Motor neuron (in vitro differentiated cells): ENCODE measurements around the gene BTG4. TPM values are rescaled to one million over a fixed set of nuclear protein-coding genes. Genes with fewer than 3 reads are reported as not detected.

ENCODE experiments used
- ATAC-seq, 8 experiments: fragments of 200-7000 bp; cut with Tn5 transposase; replicated peaks in 6 of 8; 2 replicates each; pipeline ENCODE4 v1.8.0; 2021; ENCODE audit warnings: mild to moderate bottlenecking in 8 of 8, moderate library complexity in 8 of 8
- H3K27ac ChIP-seq, 2 donors: fragments of 250-450 bp; sonication (Bioruptor Pico); 2 replicates each; pipeline ENCODE4 v1.9.0; 2021; ENCODE audit warnings: antibody characterized with exemption in 2 of 2, mild to moderate bottlenecking in 2 of 2, moderate library complexity in 1 of 2
- H3K4me1 ChIP-seq, 2 donors: fragments of 250-450 bp; sonication (Bioruptor Pico); replicated peaks in 1 of 2; 2 replicates each; pipeline ENCODE4 v1.6.1; 2021; ENCODE audit warnings: antibody characterized with exemption in 2 of 2, mild to moderate bottlenecking in 2 of 2, moderate library complexity in 1 of 2
- H3K4me3 ChIP-seq, 5 donors: fragments of 250-450 bp; sonication (Bioruptor Pico); 2 replicates each; pipeline ENCODE4 v1.9.0; 2021; ENCODE audit warnings: antibody characterized with exemption in 5 of 5, mild to moderate bottlenecking in 5 of 5, moderate library complexity in 4 of 5
- WGBS, 10 experiments: fragments of 450-650 bp; shearing (Covaris generic); methylation state at CpG; one replicate each; pipeline ENCODE4 v1.0.0; 2022; 5-methylcytosine and 5-hydroxymethylcytosine counted together
- in situ Hi-C, 9 experiments: fragments of 400-800 bp; cut with MboI; loops; one replicate each; pipeline ENCODE4 v1.15.0; 2021; ENCODE audit warnings: low sequenced_read_pairs in 9 of 9, low pct_unique_long_range_greater_than_20kb in 2 of 9; ENCODE audit not compliant: unreplicated experiment in 9 of 9
- total RNA-seq, 8 experiments: library from RNA; unstranded; fragments of 300-600 nt; gene quantifications; 2 replicates each; pipeline versions ENCODE4 v1.2.3 to v1.2.4, GENCODE V29; 2022

BTG4 gene
- total RNA-seq, 8 experiments from 2014 or later, result 0.29 TPM; not detected in 7

DNA sequence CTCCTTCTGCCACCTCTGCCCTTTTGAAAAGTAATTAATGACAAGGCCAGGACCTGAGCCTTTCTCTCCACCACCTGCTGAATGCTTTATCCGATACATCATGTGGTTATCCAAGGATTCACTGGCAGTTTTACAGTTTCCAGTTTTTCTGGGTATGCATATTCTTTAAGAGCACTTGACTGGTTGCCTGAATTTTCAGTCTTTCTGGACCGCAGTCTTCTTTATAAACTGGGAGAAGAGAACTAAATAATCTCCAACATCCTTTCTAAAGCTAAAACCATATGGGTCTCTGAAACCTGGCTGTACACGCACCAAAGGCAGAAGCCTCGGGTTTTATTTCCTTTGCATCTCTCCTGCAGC, 65.1 kb downstream of the BTG4 start:
- WGBS, 10 experiments, result 42 to 100% (median 79%) methylated on average over 1 to 4 of the region's 4 CpGs; no CpG with 5 or more reads in 1 of the 10 experiments
- Histone ChIP-seq H3K4me1 (no peaks in the 10 kb centered on the region), H3K27ac (no peak overlapping the region), H3K4me3 (no peak overlapping the region)
- ATAC-seq, result no peak
- in situ Hi-C loops, result loop anchor here in 4 of 9 experiments (10.0 to 25.0 kb wide), 3 partner anchors 160 to 985 kb away; partner anchors contain the start of gene POU2AF3 (in 3 of the 4)

- Histone ChIP-seq H3K4me1 (no peaks in the 10 kb centered on the region), H3K4me3 (no peak overlapping the region), H3K27ac (no peak overlapping the region)
- WGBS, 10 experiments, result 0 to 80% (median 26%) methylated on average over 1 to 4 of the region's 5 CpGs; no CpG with 5 or more reads in 1 of the 10 experiments
- peak; percentile 89 to 100 (median 100) for ATAC-seq
- in situ Hi-C loops, result loop anchor here in 4 of 9 experiments (10.0 to 25.0 kb wide), 3 partner anchors 159 to 984 kb away; partner anchors contain the start of gene POU2AF3 (in 3 of the 4)
Observed at GRCh38 chr11:111446404-111447111, 65.6 kb downstream of the BTG4 start.

DNA sequence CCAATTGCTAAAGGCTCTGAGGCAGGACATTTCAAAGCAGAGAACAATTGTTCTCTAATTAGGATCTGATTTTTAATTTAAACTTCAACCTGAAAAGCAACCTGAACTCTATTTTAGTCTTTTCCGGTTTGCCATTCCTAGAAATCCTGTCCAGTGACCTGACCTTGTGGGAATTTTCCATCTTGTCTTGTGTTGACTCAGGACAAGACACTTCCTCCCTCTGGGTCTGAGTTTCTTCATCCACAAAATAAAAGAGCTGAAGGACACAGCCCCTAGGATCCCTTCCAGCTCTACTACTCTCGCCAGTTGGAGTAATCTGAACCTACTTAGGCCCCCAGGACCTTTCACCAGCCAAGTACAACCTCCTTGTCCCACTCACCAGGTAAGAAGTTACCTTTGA, 66.6 kb downstream of the BTG4 start:
- H3K4me3 ChIP-seq, result no peak overlapping the region
- in situ Hi-C loops, result loop anchor here in 4 of 9 experiments (10.0 to 25.0 kb wide), 3 partner anchors 158 to 983 kb away; partner anchors contain the start of gene POU2AF3 (in 3 of the 4)
- H3K27ac ChIP-seq, result no peak overlapping the region
- WGBS, 10 experiments, result 86 to 100% (median 90%) methylated on average over 1 to 2 of the region's 2 CpGs; no CpG with 5 or more reads in 6 of the 10 experiments
- H3K4me1 ChIP-seq, result no peaks in the 10 kb centered on the region
- no peak for ATAC-seq

Other genes starting within 250 kb of the BTG4 start
- 1 to 10 TPM in 4 of 8 experiments, under 1 TPM in 4; 0.33 to 5.9 (median 1.1) TPM for gene POU2AF3, start 213.8 kb downstream of the BTG4 start, total RNA-seq
- 1 to 10 TPM in 1 of 8 experiments, under 1 TPM in 5, not detected in 2; 0.05 to 1.0 (median 0.35) TPM for gene POU2AF1, start 133.1 kb downstream of the BTG4 start, total RNA-seq
- gene HOATZ, start 2.4 kb upstream of the BTG4 start, total RNA-seq, result 10 to 100 TPM in 1 of 8 experiments, 1 to 10 TPM in 1, under 1 TPM in 3, not detected in 3; 0.05 to 61.7 (median 0.49) TPM
- gene LAYN, start 28.3 kb upstream of the BTG4 start, total RNA-seq, result 10 to 100 TPM in 1 of 8 experiments, 1 to 10 TPM in 1, under 1 TPM in 5, not detected in 1; 0.21 to 11.8 (median 0.54) TPM
- 10 to 100 TPM in 7 of 8 experiments, 1 to 10 TPM in 1; 8.5 to 22.5 (median 12.1) TPM for gene SIK2, start 90.1 kb upstream of the BTG4 start, total RNA-seq